Common myeloid progenitor, CD34-positive (primary cell): ENCODE results near the gene HAP1.

Source experiments
- CTCF ChIA-PET: fragments of 350-600 bp; sonication (Branson Sonifier 250); formaldehyde crosslinking; loops from one replicate; lab custom pipeline; 2021; ENCODE audit warnings: antibody characterized with exemption; lab: Charles Lee
- POLR2A ChIA-PET: fragments of 350-600 bp; sonication (Branson Sonifier 250); formaldehyde crosslinking; loops from one replicate; lab custom pipeline; 2021; ENCODE audit warnings: antibody characterized with exemption; lab: Charles Lee
- DNase-seq, 3 donors: peaks; one replicate each; pipeline versions ENCODE4 v3.0.0 to v3.0.0-alpha.2; 2013
- H3K27ac ChIP-seq, 2 experiments: 1 replicate in 1 of 2; 2 replicates in 1 of 2; pipeline ENCODE4 v1.7.0; 2013; ENCODE audit warnings: inconsistent platforms in 2 of 2, low read length in 2 of 2, mild to moderate bottlenecking in 2 of 2, low read depth in 1 of 2, moderate library complexity in 1 of 2; ENCODE audit not compliant: severe bottlenecking in 2 of 2, insufficient read depth in 1 of 2, poor library complexity in 1 of 2
- H3K27me3 ChIP-seq, 5 experiments: replicated peaks in 2 of 5; 1 replicate in 3 of 5; 2 replicates in 2 of 5; pipeline versions ENCODE4 v1.6.1 to v1.7.0; 2013; ENCODE audit warnings: low read length in 4 of 5, mild to moderate bottlenecking in 2 of 5, moderate library complexity in 2 of 5, inconsistent platforms in 1 of 5; ENCODE audit not compliant: insufficient read depth in 5 of 5, control insufficient read depth in 4 of 5
- H3K36me3 ChIP-seq, 4 experiments: 1 replicate in 2 of 4; 2 replicates in 2 of 4; pipeline versions ENCODE4 v1.6.1 to v1.7.0; 2013; ENCODE audit warnings: low read length in 3 of 4, control low read depth in 1 of 4, mild to moderate bottlenecking in 1 of 4; ENCODE audit not compliant: control insufficient read depth in 4 of 4, insufficient read depth in 4 of 4
- H3K4me1 ChIP-seq, 4 experiments: 1 replicate in 3 of 4; 2 replicates in 1 of 4; pipeline versions ENCODE4 v1.6.1 to v1.7.1; 2013; ENCODE audit warnings: low read length in 3 of 4, mild to moderate bottlenecking in 3 of 4, control low read depth in 1 of 4, inconsistent platforms in 1 of 4, moderate library complexity in 1 of 4; ENCODE audit not compliant: control insufficient read depth in 4 of 4, insufficient read depth in 4 of 4; ENCODE audit errors: control extremely low read depth in 1 of 4
- H3K4me3 ChIP-seq, 7 experiments: 1 replicate in 4 of 7; 2 replicates in 3 of 7; pipeline versions ENCODE4 v1.5.1 to v1.7.0; 2013; ENCODE audit warnings: mild to moderate bottlenecking in 7 of 7, low read length in 6 of 7, moderate library complexity in 6 of 7, inconsistent platforms in 2 of 7, low read depth in 2 of 7, control low read depth in 1 of 7; ENCODE audit not compliant: insufficient read depth in 4 of 7, control insufficient read depth in 1 of 7; ENCODE audit errors: extremely low read depth in 1 of 7
- H3K9me3 ChIP-seq, 5 experiments: 1 replicate in 4 of 5; 2 replicates in 1 of 5; pipeline versions ENCODE4 v1.6.1 to v1.7.1; 2013; ENCODE audit warnings: low read length in 4 of 5, mild to moderate bottlenecking in 2 of 5, inconsistent platforms in 1 of 5, low read depth in 1 of 5, moderate library complexity in 1 of 5; ENCODE audit not compliant: control insufficient read depth in 4 of 5, insufficient read depth in 2 of 5; ENCODE audit errors: control extremely low read depth in 1 of 5
- WGBS: methylation state at CpG from one replicate; pipeline ENCODE4 v1.1.5; 2013; ENCODE audit not compliant: insufficient coverage; 5-methylcytosine and 5-hydroxymethylcytosine counted together

HAP1 gene

DNA sequence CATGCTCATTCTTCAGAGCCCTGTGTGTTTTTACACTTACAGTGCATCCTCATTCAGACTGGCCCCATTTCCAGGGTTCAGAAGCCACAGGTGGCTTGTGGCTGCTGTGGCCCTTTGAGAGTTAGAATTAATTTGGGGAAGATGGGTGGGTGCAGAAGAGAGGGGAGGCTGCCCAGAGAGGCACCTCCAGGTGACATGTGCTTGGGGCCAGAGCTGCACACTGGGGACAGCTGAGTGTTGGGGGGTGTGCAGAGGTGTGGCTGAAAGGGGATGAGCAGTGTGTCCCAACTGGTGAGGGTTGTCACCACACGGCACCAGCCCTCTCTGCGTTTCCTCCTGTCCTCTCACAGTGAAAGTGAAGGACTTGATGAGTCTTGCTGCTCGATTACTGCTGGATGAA lies 52.7 kb downstream of the HAP1 start:
- WGBS = 100% methylated on average over 3 of the region's 3 CpGs
- Histone ChIP-seq H3K27me3 (no peaks in the 10 kb centered on the region), H3K36me3 (no peaks in the 10 kb centered on the region), H3K4me3 (no peak overlapping the region), H3K4me1 (peaks cover 4 to 60% (median 49%) of the 10 kb centered on the region in 4 experiments), H3K9me3 (no peaks in the 10 kb centered on the region), H3K27ac (no peak overlapping the region)
- POLR2A ChIA-PET = interaction anchor here (5.1 kb wide), 1 partner anchor 9 kb away, joined by 86 read pairs; the partner anchor contains the start of gene EIF1
- CTCF ChIA-PET = interaction anchor here (1.6 to 7.5 kb wide), 6 partner anchors 8 to 18 kb away, joined by 4 to 91 read pairs (median 8); partner anchors contain the start of gene EIF1
- no peak for DNase-seq

- Histone ChIP-seq H3K4me1 (peaks cover 12 to 72% (median 60%) of the 10 kb centered on the region in 4 experiments), H3K4me3 (no peak overlapping the region), H3K36me3 (no peaks in the 10 kb centered on the region), H3K27ac (peak overlapping the region in 1 of 2 experiments; percentile 34), H3K27me3 (no peaks in the 10 kb centered on the region), H3K9me3 (no peaks in the 10 kb centered on the region)
- ChIA-PET POLR2A (interaction anchor here (5.1 kb wide), 1 partner anchor 10 kb away, joined by 86 read pairs; the partner anchor contains the start of gene EIF1), CTCF (interaction anchor here (1.6 to 7.5 kb wide), 4 partner anchors 10 to 16 kb away, joined by 4 to 91 read pairs (median 40); partner anchors contain the start of gene EIF1)
- no peak for DNase-seq
- 82% methylated on average over 7 of the region's 10 CpGs for WGBS
Measured at GRCh38 chr17:41680426-41681040, 53.9 kb downstream of the HAP1 start.

GRCh38 chr17:41679740-41680425 lies 54.6 kb downstream of the HAP1 start:
- CTCF ChIA-PET = interaction anchor here (1.6 to 7.5 kb wide), 6 partner anchors 10 to 17 kb away, joined by 4 to 91 read pairs (median 15); partner anchors contain the start of gene EIF1

DNA sequence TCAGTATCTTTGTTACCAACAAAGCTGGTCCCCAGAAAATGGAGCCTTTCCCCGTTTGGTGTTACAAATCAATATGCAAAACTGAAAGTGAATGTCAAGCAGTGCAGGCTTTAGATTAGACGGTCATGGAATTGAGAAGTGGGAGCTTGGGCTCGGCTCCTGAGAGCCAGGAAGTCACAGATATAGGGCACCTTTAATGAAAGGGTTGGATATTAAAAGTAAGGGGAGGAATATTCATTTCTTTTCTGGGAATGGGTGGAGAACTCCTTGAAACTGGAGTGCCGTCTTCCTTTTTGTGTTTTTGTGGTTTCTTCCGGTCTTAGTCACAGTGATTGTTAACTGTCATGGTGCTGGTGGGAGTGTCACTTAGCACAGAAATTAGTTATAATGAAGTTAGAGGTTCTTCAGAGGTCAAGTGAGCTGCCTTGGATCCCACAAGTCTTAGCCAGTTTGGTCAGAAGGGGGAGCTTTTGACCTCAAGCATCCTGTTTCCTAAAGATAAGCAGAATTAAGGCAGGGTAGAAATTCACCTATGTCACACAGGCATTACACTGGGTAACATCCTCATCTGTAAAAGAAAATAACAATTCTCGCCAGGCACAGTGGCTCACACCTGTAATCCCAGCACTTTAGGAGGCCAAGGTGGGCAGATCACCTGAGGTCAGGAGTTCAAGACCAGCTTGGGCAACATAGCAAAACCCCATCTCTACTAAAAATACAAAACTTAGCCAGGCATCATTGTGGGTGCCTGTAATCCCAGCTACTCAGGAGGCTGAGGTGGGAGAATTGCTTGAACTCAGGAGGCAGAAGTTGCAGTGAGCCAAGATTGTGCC lies 55.3 kb downstream of the HAP1 start:
- 0% methylated on average over 4 of the region's 6 CpGs for WGBS
- POLR2A ChIA-PET = interaction anchor here (0.7 to 5.1 kb wide), 5 partner anchors 11 to 82 kb away, joined by 3 to 86 read pairs (median 3); partner anchors contain the start of gene EIF1

More at GRCh38 chr17:41679740-41680425, 54.6 kb downstream of the HAP1 start:
- Histone ChIP-seq H3K27me3 (no peaks in the 10 kb centered on the region), H3K4me3 (peak overlapping the region in 1 of 7 experiments; percentile 13), H3K9me3 (no peaks in the 10 kb centered on the region), H3K27ac (peak overlapping the region in 1 of 2 experiments; percentile 90), H3K36me3 (no peaks in the 10 kb centered on the region), H3K4me1 (peaks cover 12 to 72% (median 60%) of the 10 kb centered on the region in 4 experiments)
- whole genome bisulfite sequencing = 83% methylated on average over 1 of the region's 5 CpGs
- no peak for DNase-seq
- POLR2A ChIA-PET = interaction anchor here (1.3 to 5.1 kb wide), 2 partner anchors 11 to 12 kb away, joined by 3 to 86 read pairs; partner anchors contain the start of gene EIF1

GRCh38 chr17:41678411-41678906 lies 56.0 kb downstream of the HAP1 start:
- POLR2A ChIA-PET = interaction anchor here (0.7 to 5.1 kb wide), 5 partner anchors 10 to 82 kb away, joined by 3 to 86 read pairs (median 3); partner anchors contain the start of gene EIF1
- Histone ChIP-seq H3K9me3 (no peaks in the 10 kb centered on the region), H3K27ac (peak overlapping the region; percentile 62 to 90), H3K27me3 (no peaks in the 10 kb centered on the region), H3K36me3 (no peaks in the 10 kb centered on the region), H3K4me3 (peak overlapping the region in 6 of 7 experiments; percentile 28 to 83 (median 53)), H3K4me1 (peaks cover 12 to 68% (median 58%) of the 10 kb centered on the region in 4 experiments)
- DNase-seq = peak in 1 of 3 donors; percentile 48
- no CpG with 5 or more reads among the region's 2 CpGs for WGBS
- CTCF ChIA-PET = interaction anchor here (1.0 to 7.5 kb wide), 6 partner anchors 10 to 29 kb away, joined by 3 to 91 read pairs (median 15); partner anchors contain the start of gene EIF1

More for the DNA sequence above, 55.3 kb downstream of the HAP1 start:
- no peaks in the 10 kb centered on the region for H3K36me3 ChIP-seq
- peak overlapping the region in 6 of 7 experiments; percentile 28 to 83 (median 53) for H3K4me3 ChIP-seq
- H3K27ac ChIP-seq = peak overlapping the region; percentile 62 to 90
- H3K4me1 ChIP-seq = peaks cover 12 to 72% (median 60%) of the 10 kb centered on the region in 4 experiments
- no peaks in the 10 kb centered on the region for H3K9me3 ChIP-seq
- peak; percentile 95 to 99 (median 98) for DNase-seq
- no peaks in the 10 kb centered on the region for H3K27me3 ChIP-seq
- CTCF ChIA-PET = interaction anchor here (1.0 to 7.5 kb wide), 6 partner anchors 11 to 30 kb away, joined by 3 to 91 read pairs (median 15); partner anchors contain the start of gene EIF1

DNA sequence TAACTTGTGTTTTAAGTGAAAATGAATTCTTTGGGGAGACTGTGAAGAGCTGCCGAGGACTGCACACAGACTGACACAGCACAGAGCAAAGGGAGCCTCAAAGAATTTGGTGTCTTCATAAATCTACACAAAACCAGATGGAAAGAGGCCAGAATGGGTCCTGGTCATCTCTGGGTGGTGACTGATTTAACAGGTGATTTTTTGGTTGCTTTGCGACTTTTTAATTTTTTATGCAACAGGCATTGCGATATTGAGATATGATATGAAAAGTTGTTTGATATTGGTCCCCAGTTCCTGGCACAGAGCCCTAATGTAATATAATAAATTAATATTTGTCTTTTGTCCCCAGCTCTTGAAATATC lies 58.4 kb downstream of the HAP1 start:
- Histone ChIP-seq H3K9me3 (no peaks in the 10 kb centered on the region), H3K27ac (no peak overlapping the region), H3K4me1 (peaks cover 12 to 52% (median 43%) of the 10 kb centered on the region in 4 experiments), H3K4me3 (no peak overlapping the region), H3K36me3 (no peaks in the 10 kb centered on the region), H3K27me3 (no peaks in the 10 kb centered on the region)
- peak in 1 of 3 donors; percentile 32 for DNase-seq
- no CpG with 5 or more reads among the region's 3 CpGs for WGBS
- ChIA-PET CTCF (interaction anchor here (1.9 to 7.5 kb wide), 3 partner anchors 9 to 14 kb away, joined by 11 to 91 read pairs (median 21); partner anchors contain the start of gene EIF1), POLR2A (no interaction called here)
